Astrocyte of the cerebellum (primary cell): ENCODE data around the gene ANO10.

Source experiments
- DNase-seq: peaks from one replicate; pipeline ENCODE4 v3.0.0-alpha.2; 2011; ENCODE audit warnings: low read depth
- H3K4me3 ChIP-seq: 2 replicates; pipeline ENCODE4 v1.5.1; 2011; ENCODE audit warnings: mild to moderate bottlenecking, low read depth, low read length, moderate library complexity
- in situ Hi-C: cut with HindIII; loops from 2 replicates; pipeline ENCODE4 v1.10.0; 2017; ENCODE audit warnings: low sequenced_read_pairs
- TF ChIP-seq, protein P1 (sequence below): IDR thresholded peaks from 2 replicates; pipeline ENCODE4 v1.5.1; 2012; ENCODE audit warnings: low read length, low read depth, moderate library complexity, mild to moderate bottlenecking; ENCODE audit errors: missing control alignments

The ANO10 gene

DNA sequence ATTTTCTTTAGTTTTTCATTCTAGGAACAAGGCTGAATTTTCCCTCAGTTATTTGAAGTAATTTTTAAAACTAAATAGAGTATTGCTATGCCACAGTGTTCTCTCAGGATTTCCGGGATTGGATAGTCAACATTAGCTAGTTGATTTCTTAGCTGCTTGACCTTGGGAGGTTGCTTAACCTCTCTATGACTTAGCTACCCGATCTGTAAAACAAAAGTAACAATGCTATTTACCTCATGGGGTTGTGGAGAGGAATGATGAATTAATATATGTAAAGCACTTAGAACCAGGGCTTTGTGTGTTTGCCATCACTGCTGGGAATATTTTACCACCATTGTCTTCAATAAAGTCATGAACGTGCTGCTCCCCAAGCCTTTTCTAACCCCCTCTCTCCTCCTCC is 278.0 kb downstream of the ANO10 start:
- TF ChIP-seq, protein P1, sequence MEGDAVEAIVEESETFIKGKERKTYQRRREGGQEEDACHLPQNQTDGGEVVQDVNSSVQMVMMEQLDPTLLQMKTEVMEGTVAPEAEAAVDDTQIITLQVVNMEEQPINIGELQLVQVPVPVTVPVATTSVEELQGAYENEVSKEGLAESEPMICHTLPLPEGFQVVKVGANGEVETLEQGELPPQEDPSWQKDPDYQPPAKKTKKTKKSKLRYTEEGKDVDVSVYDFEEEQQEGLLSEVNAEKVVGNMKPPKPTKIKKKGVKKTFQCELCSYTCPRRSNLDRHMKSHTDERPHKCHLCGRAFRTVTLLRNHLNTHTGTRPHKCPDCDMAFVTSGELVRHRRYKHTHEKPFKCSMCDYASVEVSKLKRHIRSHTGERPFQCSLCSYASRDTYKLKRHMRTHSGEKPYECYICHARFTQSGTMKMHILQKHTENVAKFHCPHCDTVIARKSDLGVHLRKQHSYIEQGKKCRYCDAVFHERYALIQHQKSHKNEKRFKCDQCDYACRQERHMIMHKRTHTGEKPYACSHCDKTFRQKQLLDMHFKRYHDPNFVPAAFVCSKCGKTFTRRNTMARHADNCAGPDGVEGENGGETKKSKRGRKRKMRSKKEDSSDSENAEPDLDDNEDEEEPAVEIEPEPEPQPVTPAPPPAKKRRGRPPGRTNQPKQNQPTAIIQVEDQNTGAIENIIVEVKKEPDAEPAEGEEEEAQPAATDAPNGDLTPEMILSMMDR, result no peak

DNA sequence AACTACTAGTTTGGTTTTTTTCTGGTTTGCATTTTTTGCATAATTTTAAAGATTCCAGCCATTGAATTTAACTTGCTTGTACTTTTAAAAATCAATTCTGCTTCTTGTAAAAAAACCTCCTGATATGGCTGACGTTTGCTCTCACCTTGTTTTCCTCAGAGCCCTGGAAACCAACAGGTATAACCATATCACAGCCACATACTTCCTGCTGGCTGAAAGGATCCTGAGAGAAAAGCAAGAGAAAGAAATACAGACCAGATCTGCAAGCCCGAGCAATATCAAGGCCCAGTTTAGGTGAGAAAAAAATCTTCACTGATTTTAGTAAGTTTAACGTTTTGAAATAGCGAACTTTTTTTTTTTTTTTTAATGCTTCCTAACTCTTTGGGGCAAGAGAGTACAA is 278.6 kb downstream of the ANO10 start:
- in situ Hi-C loops, result no loop called here
- TF ChIP-seq, protein P1, result no peak
- DNase-seq, result no peak
- no peak overlapping the region for H3K4me3 ChIP-seq

More for the DNA sequence above, 278.0 kb downstream of the ANO10 start:
- in situ Hi-C loops, result no loop called here
- DNase-seq, result no peak
- no peak overlapping the region for H3K4me3 ChIP-seq

DNA sequence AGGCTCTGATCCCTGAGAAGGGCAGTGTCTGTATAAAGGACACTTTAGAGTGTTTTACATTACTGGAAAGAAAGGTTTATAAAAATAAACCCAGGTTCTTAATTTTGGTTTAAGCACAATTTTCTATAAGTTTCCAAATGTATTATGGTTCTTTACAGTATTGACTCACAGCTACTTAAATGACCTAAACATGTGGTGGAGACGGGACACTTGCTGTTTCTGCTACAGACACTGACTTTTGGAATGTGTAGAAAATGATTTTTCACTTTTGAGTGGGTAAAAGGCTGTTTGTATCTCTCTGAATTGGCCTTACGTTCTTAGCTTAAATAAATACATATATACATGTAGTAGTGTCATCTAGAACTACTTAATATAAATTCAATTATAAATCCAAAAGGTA is 280.0 kb downstream of the ANO10 start:
- in situ Hi-C loops, result no loop called here
- no peak for DNase-seq
- H3K4me3 ChIP-seq, result no peak overlapping the region
- TF ChIP-seq, protein P1, result no peak

DNA sequence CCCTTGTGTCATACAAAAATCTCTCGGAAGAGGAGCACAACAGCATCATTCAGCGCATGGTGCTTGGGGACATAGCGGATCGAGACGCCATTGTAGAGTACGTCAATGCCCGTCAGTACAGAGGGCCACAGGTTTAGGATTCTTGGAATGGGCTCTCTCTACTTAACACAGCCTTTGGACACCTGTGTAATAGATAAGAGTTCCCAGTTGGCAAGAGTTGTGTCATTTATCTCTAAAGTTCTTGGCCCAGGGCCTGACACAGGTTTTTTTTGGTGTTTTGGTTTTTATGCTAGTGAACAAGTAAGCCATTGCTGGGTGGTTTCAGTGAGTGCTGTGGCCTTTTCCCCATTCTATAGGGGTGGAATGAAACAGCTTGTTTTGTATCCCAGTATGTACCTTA is 281.4 kb downstream of the ANO10 start:
- no peak overlapping the region for H3K4me3 ChIP-seq
- DNase-seq, result no peak
- in situ Hi-C loops, result no loop called here
- TF ChIP-seq, protein P1, result no peak

DNA sequence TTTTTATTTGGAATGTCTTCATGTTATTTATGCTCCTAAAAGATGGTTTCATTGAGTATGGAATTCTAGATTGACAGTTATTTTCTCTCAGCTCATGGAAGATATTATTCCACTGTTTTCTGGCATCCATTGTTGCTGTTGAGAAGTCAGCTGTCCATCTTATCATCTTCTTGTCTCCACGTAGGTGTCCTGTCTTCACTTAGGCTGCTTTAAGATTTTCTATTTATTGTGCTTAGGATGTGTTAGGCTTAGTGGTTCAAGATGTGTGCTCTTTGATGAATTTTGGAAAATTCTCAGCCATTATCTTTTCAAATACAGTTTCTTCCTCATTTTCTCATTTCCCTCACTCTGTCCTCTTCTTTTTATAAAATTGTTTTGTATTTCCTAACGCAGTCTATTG is 283.5 kb downstream of the ANO10 start:
- no peak for DNase-seq
- TF ChIP-seq, protein P1, result no peak
- in situ Hi-C loops, result no loop called here
- no peak overlapping the region for H3K4me3 ChIP-seq

DNA sequence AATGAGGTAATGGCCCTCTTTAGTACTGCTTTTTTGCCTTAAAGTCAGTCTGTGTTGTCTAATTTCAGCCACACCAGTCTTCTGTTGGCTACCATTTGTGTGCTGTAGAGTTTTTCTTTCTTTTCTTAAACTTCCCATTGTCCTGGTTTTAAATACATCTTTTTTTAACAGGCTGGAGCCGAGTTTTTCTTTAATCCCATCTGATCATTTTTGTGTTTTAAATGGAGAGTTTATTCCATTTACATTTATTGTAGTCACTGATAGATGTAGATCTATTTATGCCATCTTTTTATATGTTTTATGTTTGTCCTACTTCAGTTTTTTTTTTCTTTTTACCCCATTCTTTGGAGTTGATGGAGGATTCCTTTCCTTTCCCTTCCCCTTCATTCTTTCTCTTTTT is 286.0 kb downstream of the ANO10 start:
- in situ Hi-C loops, result no loop called here
- DNase-seq, result no peak
- H3K4me3 ChIP-seq, result no peak overlapping the region
- TF ChIP-seq, protein P1, result no peak

DNA sequence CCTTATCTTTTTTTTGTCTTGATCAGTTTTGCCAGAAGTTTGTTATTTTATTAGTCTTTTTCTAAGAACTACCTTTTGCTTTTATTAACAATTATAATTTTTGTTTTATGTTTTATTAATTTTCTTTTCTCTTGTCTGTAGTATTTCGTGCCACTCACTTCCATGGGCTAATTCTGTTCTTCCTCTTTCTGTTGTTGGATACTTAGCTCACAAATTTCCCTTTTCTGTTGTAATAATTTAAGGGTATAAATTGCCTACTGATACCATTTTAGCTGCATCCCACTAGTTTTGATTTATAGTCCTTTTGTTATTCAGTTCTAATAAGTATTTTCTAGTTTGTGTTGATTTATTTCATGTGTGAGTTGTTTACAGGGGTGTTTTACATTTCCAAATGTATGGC is 286.8 kb downstream of the ANO10 start:
- in situ Hi-C loops, result no loop called here
- DNase-seq, result no peak
- H3K4me3 ChIP-seq, result no peak overlapping the region
- TF ChIP-seq, protein P1, result no peak
